Activated CD4-positive, alpha-beta T cell treated with anti-CD3 and anti-CD28 coated beads, Interleukin-2, amount 50 U/mL, for 4 hours (primary cell): ENCODE results near the gene BRICD5.
"Not testable (repeated sequence)": the region's sequence is repeated elsewhere in the genome, so short reads cannot be mapped to it uniquely, and the experiment has no call there.

Experiments
- DNase-seq, 2 experiments: peaks; one replicate each; pipeline ENCODE4 v3.0.0-alpha.2; 2020

The BRICD5 gene

DNA sequence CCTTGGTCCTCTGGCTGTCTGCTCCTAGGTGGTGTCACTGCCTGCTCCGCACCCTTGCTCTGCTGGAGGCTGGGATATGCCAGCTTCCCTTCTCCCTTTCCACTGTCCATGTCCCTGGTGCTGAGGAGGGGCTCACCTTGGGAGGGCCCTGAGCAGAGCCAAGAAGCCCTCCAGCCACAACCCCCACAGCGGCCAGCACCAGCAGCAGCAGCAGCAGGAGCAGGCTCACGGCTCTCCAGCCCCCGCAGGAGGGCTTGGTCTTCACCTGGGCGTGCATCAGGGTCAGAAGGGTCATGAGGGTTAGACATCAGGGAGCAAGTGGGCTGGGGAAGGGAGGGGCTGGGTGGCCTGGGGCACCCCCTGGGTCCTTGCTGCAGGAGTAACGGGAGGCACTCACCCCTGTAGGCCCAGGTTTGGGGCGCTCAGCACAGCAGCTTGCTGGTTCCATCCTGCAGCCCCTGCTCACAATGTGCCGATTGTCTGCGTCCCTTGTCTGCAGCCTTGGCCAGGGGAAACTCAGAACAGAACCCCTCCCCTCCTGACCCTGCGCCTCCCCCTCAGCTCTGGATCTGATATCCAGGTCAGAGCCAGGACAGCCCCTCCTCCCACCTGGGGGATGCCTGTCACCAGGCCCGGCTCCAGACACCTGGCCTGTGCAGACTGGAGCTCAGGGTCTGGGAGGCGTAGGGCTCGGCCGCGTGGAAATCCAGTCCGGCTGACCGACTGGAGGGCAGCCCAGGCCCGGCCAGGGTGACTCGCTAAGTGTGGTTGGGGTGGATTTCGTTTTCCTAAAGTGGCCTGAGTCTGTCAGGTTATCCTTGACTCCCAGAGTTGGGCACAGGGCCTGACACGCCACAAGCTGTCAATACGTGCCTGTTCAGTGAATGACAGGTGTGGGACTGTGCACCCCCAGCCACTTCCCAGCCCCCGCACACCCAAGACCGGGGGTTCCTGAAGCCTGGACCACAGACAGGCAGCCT, at the start of gene BRICD5:
TSS of gene BRICD5 (minus strand) at position 478 of the 980 bp plus-strand sequence. CDS start at position 448, 30 bp downstream.
- no peak for DNase-seq

DNA sequence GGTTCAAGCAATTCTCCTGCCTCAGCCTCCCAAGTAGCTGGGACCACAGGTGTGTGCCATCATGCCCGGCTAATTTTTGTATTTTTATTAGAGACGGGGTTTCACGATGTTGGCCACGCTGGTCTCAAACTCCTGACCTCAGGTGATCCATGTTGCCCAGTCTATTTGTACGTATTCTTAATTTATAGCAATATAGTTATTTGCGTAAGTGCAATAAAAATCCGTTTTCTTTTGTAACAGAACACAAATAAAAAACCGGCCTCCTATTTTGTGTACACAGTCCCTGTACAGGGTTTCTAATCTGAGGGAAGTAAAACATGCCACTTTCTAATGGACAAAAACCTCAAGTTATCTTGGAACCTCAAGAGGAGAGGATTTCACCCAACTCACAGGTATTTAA, 49.6 kb upstream of the BRICD5 start:
- DNase-seq, result no peak

DNA sequence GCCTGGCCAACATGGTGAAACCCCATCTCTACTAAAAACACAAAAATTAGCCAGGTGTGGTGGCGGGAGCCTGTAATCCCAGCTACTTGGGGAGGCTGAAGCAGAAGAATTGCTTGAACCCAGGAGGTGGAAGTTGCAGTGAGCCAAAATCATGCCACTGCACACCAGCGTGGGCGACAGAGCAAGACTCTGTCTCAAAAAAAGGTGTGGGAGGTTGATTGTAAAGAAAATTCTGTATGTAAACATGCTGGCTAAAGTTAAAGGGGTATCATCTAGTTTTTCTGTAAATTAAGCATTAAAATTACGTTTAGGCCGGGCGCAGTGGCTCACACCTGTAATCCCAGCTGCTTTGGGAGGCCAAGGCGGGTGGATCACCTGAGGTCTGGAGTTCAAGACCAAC, 47.9 kb upstream of the BRICD5 start:
- not testable (repeated sequence) for DNase-seq

DNA sequence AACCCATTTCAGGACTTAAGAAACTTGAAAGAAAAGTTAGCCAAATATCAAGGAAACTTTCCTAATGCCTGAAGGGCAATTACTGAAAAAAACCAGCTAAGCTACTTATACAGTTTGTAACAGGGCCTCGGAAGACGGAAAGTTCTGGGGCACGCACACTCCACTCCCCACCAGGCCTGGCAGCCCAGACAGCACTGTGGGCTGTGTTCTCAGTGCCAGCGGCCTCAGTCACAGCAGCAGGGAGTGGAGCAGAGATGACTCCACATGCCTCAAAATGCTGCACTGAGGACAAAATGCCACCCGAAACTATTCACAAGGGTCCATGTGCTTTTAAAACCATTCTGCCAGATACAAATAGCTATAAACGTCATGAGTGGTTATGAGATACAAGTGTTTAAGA, 47.1 kb upstream of the BRICD5 start:
- DNase-seq, result no peak

DNA sequence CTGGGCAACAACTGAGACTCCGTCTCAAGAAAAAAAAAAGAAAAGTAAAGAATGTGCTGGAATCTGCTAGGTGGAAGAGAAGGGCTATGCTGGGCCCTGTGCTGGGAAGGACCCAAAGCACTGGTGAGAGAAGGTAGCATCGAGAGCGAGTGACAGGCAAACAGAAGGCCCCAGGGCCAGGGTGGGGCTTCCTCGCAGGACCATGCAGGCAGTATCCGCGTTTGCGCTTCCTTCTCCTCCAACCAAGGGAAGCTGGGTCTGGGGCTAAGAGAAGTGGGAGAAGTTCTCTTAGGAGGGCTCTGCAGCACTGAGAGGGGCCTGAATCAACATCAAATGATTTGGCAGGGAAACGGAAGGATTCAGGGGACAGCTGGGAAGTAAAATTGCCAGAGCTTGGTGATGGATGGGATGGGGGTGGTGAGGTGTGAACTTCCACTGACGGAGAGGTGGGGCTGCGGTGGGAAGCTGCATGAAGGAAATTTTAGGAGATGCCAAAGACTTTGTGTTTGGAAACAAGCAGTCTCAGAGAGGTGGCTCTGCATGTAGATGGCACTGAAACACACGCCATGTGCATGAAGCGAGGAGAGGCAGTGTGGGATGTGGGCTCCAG, 46.0 kb upstream of the BRICD5 start:
- DNase-seq, result no peak

DNA sequence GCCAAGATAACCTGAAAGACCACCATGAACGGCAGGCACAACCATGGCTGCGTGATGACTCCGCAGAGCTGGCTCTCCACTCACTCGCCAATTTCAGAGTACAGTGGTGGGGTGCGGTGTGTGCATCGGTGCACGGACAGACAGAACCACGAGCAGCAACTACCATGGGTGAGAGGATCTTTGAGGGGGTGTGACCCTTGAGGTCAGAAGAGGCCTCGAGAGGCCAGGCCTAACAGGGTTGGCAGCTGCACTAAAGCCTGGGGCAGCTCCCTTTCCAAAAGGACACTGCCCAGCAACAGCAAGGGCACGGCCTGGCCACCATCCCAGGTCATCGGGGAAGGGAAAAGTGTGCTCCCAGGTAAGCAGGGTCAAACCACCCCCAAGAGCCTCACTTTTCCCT, 42.6 kb upstream of the BRICD5 start:
- no peak for DNase-seq

DNA sequence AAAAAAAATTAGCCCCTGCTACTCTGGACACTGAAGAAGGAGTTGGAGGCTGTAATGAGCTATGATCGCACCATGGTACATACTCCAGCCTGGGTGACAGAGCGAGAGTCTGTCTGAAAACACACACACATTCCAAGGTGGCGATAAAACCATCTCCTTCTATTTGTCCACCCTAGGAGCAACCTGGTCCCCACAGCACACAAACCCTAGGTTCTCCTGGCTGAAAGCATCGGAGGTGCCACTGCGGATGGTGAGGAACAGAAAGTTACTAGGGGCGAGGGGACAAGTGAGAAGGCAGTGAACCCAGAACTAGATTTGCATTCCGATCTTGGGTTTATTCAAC, 42.1 kb upstream of the BRICD5 start:
- no peak for DNase-seq

DNA sequence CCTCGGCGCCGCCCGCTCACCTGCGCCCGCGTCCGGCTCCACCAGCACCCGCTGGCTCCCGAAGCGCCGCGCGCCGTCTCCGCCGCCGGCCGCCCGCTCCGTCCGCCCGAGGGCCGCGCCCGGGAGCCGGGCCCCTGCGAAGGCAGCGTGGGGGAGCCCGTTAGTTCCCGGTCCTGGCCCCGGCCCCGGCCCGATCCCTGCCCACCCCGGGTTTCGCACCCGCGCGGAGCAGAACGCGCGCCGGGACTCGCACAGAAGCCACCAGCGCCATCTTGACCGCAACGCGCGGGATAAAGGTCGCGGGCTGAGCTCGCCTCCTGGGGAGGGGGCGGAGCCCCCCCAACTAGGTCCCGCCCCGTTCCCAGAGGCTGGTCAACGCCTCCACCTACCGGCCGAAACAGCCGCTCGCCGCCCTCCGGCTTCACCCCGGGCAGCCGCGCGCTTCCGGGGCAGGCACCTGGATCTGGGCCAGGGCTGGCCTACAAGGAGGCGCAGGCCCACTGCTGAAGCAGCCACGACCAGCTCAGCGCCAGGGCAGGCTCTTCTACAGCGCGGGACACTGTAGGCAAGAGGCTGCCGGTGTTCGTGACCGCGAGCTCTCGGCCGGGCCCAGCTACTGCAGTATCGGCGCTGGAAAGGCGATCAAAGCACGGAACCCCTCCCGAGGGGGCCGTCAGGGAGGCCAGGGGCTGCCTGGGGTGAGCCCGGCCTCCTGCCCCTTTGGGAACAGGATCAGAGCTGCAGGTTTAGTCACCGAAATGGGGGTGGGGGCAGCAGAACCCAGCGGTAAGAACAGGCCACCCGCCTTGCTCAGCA, 40.8 kb upstream of the BRICD5 start, which contains the start of gene ECI1:
TSS of gene ECI1 (minus strand) at position 292 of the 816 bp plus-strand sequence. CDS start at position 271, 21 bp downstream.
- peak; percentile 53 to 60 for DNase-seq

DNA sequence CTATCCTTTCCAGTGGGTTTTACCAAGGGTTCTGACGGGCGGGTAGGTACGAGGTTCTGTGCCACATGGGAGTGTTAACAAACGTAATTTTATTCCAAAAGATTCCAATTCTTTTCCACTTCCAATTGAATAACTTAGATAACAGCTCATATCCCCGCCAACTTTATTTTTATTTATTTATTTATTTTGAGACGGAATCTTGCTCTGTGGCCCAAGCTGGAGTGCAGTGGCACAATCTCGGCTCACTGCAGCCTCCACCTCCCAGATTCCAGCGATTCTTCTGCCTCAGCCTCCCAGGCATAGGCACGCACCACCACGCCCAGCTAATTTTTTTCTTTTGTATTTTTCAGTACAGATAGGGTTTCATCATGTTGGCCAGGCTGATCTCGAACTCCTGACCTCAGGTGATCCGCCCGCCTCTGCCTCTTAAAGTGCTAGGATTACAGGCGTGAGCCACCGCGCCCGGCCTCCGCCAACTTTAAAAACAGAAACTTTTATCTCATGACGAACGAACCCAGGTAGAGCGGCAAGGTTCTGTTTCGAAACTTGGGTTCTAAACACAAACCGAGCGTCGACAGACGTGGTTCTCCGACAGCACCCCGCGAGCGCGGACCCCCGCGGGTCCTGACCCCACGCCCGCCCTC, 40.1 kb upstream of the BRICD5 start:
- DNase-seq, result peak; percentile 25 to 29

DNA sequence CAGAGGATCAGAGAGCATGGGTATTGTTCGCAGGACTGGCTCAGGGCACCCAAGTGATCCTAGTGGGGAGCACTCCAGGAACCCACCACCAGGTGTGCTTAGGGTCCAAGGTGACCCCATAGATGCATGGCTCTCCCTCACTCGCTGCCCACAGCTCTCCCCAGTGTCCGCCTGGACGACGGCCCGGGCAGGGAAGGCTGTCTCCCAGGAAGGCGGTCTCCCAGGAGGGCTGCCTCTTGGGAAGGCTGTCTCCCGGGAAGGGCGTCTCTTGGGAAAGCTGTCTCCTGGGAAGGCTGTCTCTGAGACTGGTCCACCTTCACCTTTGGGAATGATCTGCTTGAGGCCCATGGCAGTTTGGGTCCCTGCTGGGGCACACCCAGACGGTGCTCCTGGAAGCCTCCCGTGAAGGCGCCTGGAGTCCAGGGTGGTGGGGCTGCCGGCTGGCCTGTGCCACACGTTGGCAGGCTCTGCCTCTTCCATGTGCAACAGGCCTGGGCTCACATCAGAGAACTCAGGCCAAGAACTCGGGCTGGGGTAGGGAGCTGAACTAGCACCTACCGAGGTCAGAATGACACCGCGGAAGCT, 35.7 kb upstream of the BRICD5 start:
- no peak for DNase-seq

DNA sequence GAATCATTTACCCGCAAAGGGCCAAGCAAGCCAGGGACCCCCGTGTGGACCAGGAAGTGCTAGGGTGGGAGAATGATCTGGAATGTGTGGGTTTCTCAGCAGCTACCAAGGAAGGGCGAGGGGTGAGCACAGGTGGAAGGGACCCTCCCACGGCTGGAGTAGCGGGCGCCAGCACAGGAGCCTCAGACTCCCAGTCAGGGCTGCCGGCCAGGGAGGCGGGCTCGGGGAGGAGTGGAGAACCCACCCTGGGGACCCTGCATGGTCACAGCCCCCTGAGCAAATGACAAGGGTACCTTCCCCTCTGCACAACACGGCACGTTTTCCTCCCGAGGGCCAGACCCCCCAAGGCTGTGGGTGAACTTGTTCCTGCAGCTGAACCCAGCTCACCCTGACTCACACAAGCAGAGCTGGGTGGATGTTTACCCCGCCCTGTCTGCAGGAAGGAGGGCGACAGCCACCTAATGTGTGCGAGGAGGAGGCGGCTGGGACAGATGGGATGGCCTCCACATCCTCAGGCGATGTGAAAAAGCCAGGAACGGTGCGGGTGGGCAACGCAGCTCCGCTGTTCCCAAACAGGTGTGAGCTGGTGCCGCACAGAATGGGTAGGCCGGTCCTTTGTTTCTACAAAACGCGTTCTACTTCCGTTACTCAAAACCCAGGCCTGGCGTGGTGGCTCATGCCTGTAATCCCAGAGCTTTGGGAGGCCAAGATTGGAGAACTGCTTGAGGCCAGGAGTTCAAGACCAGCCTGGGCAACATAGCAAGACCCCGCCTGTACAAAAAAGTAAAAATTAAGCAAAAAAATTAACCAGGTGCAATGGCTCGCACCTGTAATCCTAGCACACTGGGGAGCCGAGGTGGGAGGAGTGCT, 34.5 kb upstream of the BRICD5 start:
- no peak for DNase-seq

DNA sequence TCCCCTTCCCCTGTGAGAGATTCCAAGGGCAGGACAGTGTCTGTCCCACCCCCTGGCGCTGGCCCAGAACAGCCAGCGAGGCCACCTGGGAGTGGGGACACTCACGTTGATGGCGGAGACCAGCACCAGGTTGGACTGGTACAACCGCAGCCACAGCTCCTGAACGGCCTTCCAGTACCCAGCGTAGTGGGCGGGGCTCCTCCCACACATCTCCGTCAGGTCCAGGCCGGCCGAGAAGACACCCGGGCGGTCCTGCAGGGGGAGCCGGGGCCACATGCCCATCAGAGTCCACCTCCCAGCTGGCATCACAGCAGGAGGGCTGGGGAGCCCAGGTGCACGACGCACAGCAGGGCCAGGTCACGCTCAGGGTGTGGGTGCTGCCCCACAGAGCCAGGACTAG, 33.6 kb upstream of the BRICD5 start:
- DNase-seq, result no peak

DNA sequence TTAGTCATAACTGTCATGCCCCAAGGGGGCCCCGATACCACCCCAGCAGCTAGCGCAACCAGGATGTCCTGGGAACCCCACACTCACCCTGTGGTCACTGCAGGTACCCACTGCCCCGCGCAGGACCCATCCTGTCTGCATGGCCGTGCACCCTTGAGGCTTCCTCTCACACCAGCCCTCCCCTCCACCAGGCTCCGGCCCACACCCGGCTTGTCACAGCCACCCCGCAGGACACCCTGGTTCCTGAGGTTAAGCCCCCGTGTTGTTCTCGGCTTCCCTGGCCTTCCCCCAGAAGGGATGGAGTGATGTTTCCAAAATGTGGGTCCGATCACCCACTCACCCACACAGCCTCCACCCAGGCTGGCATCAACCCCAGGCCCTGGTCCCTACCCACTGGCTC, 33.1 kb upstream of the BRICD5 start:
- no peak for DNase-seq

DNA sequence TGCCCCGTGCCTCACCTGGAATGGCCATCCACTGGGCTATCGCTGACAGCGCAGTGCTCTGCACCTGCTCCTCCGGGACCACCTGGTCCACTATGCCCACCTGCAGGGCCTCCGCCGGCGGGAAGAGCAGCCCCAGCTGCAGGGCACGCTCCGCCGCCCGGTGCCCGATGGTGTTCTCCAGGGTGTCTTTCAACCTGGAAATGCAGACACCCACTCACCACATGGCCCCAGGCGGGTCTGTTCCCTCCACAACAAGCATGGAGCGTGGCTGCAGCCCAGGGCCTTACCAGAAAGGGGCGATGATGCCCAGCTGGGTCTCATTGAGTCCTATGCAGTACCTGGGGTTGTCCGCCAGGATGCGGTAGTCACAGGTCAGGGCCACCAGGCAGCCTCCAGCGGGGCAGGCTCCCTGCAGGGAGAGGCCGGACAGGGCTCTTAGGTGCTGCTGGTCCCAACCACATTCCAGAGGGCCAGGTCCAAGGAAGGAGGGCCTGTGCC, 32.4 kb upstream of the BRICD5 start:
- DNase-seq, result no peak

DNA sequence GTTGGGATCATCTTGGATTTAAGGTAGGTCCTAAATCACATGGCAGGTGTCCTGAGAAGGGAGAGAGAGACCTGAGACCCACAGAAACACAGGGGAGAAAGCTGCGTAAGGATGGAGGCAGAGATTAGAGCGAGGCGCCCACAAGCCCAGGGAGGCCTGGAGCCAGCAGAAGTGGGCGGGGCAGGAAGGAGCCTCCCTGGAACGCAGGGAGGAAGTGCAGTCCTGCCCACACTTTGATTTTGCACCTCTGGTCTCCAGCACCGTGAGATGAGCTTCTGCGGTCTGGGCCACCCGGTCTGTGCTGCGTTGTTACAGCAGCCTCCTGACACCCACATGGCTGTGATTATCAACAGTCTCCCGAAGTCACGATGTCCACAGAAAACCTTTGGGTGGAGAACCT, 31.9 kb upstream of the BRICD5 start:
- DNase-seq, result no peak

DNA sequence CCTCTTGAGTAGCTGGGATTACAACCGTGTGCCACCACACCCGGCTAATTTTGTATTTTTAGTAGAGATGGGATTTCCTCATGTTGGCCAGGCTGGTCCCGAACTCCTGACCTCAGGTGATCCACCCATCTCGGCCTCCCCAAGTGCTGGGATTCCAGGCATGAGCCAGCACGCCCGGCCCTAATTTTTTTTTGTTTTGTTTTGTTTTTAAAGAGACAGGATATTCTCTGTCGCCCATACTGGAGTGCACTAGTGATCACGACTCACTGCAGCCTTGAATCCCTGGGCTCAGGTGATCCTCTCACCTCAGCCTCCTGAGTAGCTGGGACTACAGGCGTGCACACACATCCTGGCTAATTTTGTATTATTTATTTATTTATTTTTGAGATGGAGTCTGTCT, 29.7 kb upstream of the BRICD5 start:
- not testable (repeated sequence) for DNase-seq

DNA sequence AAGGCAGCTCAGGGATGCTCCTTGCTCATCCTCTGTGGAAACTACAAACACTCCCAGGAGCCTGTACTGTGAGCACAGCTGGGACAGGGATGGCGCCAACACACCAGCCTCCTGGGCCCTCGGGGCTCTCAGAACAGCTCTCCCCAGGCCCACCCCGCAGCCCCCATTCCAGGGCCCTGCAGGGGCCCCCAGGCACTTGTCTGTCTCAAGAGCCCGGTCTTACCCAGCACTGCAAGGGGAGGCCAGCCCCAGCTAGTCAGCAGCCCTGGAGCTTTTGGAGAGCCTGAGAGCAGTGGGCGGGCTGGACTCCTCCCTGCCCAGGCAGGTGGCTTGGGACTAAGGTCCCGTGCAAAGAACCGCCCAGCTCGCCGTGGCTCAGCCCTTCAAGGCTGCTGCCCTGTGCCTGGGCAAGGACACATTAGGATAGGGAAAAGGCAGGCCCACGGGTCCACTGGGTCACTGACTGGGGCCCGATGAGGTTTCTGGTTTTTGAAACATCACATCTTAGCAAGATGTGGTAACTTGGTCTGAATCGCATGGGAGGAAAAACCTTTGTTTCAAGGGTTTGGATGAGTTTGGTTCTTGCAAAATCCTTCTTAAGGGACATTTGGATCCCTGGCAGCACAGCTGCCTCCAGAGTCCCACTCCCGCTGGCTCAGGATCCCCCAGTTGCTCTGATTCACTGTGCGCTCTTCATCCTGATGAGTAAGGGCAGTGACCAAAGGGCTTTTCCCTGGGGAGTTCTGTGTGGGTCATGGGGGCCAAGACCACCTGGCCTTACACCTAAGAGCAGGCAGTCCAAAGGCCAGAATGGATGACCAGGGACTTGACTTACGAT, 28.4 kb upstream of the BRICD5 start:
- no peak for DNase-seq

DNA sequence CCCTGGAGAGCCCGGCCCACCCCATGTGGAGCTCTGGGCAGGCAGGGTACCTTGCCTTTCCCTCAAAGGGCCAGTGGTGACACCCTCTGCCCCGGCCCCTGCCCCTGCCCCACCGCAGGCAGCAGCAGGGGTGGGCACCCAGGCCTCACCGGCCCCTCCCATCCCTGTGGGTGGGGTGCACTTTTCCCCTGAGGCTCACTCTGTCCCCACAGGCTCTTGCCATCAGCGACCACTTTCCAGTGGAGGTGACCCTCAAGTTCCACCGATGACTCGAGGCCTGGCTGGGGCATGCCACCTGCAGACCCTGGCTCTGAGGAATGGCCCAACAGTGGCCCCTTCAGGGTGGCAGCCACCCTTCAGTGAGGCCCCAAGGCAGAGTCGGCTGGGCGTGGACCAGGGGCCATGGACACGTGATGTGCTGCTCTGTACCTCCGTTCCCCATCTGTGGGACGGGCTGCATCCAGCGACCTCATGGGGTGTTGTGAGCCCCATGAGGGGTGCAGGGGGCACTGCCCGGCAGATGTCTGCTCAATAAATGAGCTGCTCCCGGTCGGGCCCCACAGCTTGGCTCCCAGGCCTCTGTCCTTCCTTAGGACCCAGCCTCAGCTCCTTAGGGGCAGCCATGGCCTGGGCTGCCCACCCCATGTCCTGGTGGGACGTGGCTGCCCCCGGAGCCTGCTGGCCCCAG, 27.6 kb upstream of the BRICD5 start:
- DNase-seq, result no peak

DNA sequence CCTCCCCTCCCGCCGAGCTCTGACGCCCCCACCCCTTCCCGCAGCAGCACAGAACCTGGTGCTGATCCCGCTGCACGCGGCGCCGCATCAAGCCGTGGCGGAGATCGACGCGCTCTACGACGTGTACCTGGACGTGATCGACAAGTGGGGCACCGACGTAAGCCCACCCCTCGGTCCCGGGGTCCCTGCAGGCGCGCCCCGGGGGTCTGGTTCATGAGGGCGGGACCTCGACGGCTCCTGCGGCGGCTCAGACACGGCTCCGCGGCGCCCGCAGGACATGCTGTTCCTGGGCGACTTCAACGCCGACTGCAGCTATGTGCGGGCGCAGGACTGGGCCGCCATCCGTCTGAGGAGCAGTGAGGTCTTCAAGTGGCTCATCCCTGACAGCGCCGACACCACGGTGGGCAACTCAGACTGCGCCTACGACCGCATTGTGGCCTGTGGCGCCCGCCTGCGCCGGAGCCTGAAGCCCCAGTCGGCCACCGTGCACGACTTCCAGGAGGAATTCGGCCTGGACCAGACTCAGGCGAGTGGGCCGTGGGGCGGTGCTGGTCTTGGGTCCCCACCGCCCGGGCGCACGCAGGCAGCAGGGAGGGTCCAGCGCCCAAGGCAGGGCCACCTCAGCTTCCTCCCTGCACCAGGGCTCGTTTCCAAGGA, 27.0 kb upstream of the BRICD5 start:
- no peak for DNase-seq
